PC-3 (cell line): Measurements from ENCODE around the gene PPFIA1. TPM values are rescaled to one million over a fixed set of nuclear protein-coding genes. Genes with fewer than 3 reads are reported as not detected.

Experiments used
- ATAC-seq: fragments of 200-7000 bp; cut with Tn5 transposase; 2 replicates; pipeline ENCODE4 v1.9.1; 2020; ENCODE audit warnings: mild to moderate bottlenecking, moderate library complexity
- BruUV-seq: library from RNA; stranded (reverse); fragments of 400-500 nt; replicated peaks from 2 replicates; lab custom pipeline; 2021; lab: Mats Ljungman, UMichigan
- CTCF ChIA-PET: fragments of 300-600 bp; sonication (Branson Sonifier 250); formaldehyde crosslinking; loops from one replicate; lab custom pipeline; 2022; ENCODE audit warnings: antibody characterized with exemption; lab: Charles Lee
- POLR2A ChIA-PET: fragments of 300-600 bp; sonication (Branson Sonifier 250); formaldehyde crosslinking; loops from one replicate; lab custom pipeline; 2022; ENCODE audit warnings: antibody characterized with exemption; ENCODE audit not compliant: unreplicated experiment; lab: Charles Lee
- DNase-seq: peaks from one replicate; pipeline ENCODE4 v3.0.0-alpha.2; 2015
- H2AFZ ChIP-seq: fragments of 300-600 bp; sonication (generic); 2 replicates; pipeline ENCODE4 v1.6.0; 2016; ENCODE audit warnings: antibody characterized with exemption, low read length
- H3F3A ChIP-seq: fragments of 300-600 bp; sonication (generic); one replicate; pipeline ENCODE4 v1.6.0; 2017; ENCODE audit warnings: antibody characterized with exemption, low read length, control low read depth, mild to moderate bottlenecking; ENCODE audit not compliant: unreplicated experiment
- H3K27ac ChIP-seq: fragments of 300-600 bp; sonication (generic); 2 replicates; pipeline ENCODE4 v1.5.1; 2016; ENCODE audit warnings: mild to moderate bottlenecking, low read length
- H3K27me3 ChIP-seq: fragments of 300-600 bp; sonication (generic); 2 replicates; pipeline ENCODE4 v1.6.1; 2016; ENCODE audit warnings: low read length, mixed read lengths
- H3K36me3 ChIP-seq: fragments of 300-600 bp; sonication (generic); 2 replicates; pipeline ENCODE4 v1.6.1; 2016; ENCODE audit warnings: low read depth, mixed run types, low read length, mixed read lengths
- H3K4me1 ChIP-seq: fragments of 300-600 bp; sonication (generic); 2 replicates; pipeline ENCODE4 v1.5.1; 2016; ENCODE audit warnings: low read length; ENCODE audit not compliant: insufficient read depth
- H3K4me2 ChIP-seq: fragments of 300-600 bp; sonication (generic); 2 replicates; pipeline ENCODE4 v1.6.0; 2016; ENCODE audit warnings: low read length
- H3K4me3 ChIP-seq: fragments of 300-600 bp; sonication (generic); 2 replicates; pipeline ENCODE4 v1.5.1; 2016; ENCODE audit warnings: mild to moderate bottlenecking, low read length, mixed read lengths
- H3K79me2 ChIP-seq: fragments of 300-600 bp; sonication (generic); 2 replicates; pipeline ENCODE4 v1.6.1; 2017; ENCODE audit warnings: low read length, mixed read lengths
- H3K9ac ChIP-seq: fragments of 300-600 bp; sonication (generic); 2 replicates; pipeline ENCODE4 v1.6.0; 2016; ENCODE audit warnings: mild to moderate bottlenecking, low read length
- H3K9me2 ChIP-seq: fragments of 300-600 bp; sonication (generic); replicated peaks from 2 replicates; pipeline ENCODE4 v1.6.1; 2016; ENCODE audit warnings: mixed run types, low read length, mixed read lengths
- H3K9me3 ChIP-seq: fragments of 300-600 bp; sonication (generic); 2 replicates; pipeline ENCODE4 v1.6.1; 2016; ENCODE audit warnings: low read length, mixed read lengths
- H4K20me1 ChIP-seq: fragments of 300-600 bp; sonication (generic); 2 replicates; pipeline ENCODE4 v1.6.1; 2016; ENCODE audit warnings: low read length, mixed read lengths
- CTCF ChIP-seq: fragments of 300-600 bp; sonication (generic); conservative IDR thresholded peaks from 2 replicates; pipeline ENCODE4 v1.5.1; 2017; ENCODE audit warnings: antibody characterized with exemption, low read depth, mild to moderate bottlenecking, low read length
- EZH2 ChIP-seq: fragments of 300-600 bp; sonication (generic); IDR thresholded peaks from one replicate; pipeline ENCODE4 v1.6.1; 2017; ENCODE audit warnings: antibody characterized with exemption, mild to moderate bottlenecking, low read length; ENCODE audit not compliant: unreplicated experiment
- EZH2phosphoT487 ChIP-seq: fragments of 300-600 bp; sonication (generic); IDR thresholded peaks from 2 replicates; pipeline ENCODE4 v1.6.1; 2018; ENCODE audit warnings: mild to moderate bottlenecking, antibody characterized with exemption, low read length, borderline replicate concordance
- intact Hi-C: fragments of 100-400 bp; cut with micrococcal nuclease; formaldehyde crosslinking; loops from 2 replicates; pipeline ENCODE4 v1.9.0; 2023
- total RNA-seq: library from RNA; depleted of rRNA; stranded (reverse); fragments of >200 nt; gene quantifications from 2 replicates; pipeline ENCODE4 v1.2.3, GENCODE V29; 2014

Gene PPFIA1
- total RNA-seq, 1 experiment from 2014 or later = 57.5 TPM

GRCh38 chr11:70302419-70302752 is 31.9 kb downstream of the PPFIA1 start:
- ATAC-seq = no peak
- Histone ChIP-seq H2AFZ (no peak overlapping the region), H3K27me3 (no peaks in the 10 kb centered on the region), H3K4me2 (no peak overlapping the region), H3K27ac (no peak overlapping the region), H3K79me2 (peaks cover 79% of the 10 kb centered on the region), H3F3A (peaks cover 22% of the 10 kb centered on the region), H3K9me2 (no peaks in the 10 kb centered on the region), H3K9me3 (no peaks in the 10 kb centered on the region), H3K36me3 (peaks cover 15% of the 10 kb centered on the region), H3K4me3 (no peak overlapping the region), H3K9ac (no peak overlapping the region), H3K4me1 (peaks cover 48% of the 10 kb centered on the region), H4K20me1 (no peaks in the 10 kb centered on the region; the same call in 1 of the 2 replicates)
- intact Hi-C loops = no loop called here
- CTCF ChIA-PET = no interaction called here
- no TSS peak for BruUV-seq
- TF ChIP-seq EZH2 (no peak), EZH2phosphoT487 (no peak), CTCF (no peak)
- POLR2A ChIA-PET = no interaction called here
- no peak for DNase-seq

DNA sequence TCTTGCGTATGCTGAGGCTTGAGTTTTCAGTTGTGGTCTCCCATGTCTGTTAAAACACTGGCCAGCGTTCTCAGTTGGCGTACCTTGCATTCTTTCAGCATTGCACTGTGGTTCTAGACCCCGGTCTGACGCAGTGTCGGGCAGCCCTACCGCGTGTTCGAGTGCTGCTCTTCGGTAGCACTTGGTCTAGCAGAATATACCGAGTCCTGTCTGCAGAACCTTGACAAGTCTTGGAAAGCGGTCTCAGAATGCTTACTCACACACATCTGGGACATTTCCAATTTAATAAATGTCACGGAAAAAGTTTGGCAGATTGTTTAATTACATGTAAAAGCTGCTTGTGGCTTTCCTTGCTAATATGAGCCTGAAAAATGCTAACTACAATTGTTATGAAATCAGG is 32.6 kb downstream of the PPFIA1 start:
- ChIA-PET POLR2A (no interaction called here), CTCF (no interaction called here)
- intact Hi-C loops = no loop called here
- Histone ChIP-seq H3K4me2 (no peak overlapping the region), H3K4me1 (peaks cover 46% of the 10 kb centered on the region), H3F3A (peaks cover 24% of the 10 kb centered on the region), H3K27me3 (no peaks in the 10 kb centered on the region), H3K9me2 (no peaks in the 10 kb centered on the region), H4K20me1 (no peaks in the 10 kb centered on the region; the same call in 1 of the 2 replicates), H3K27ac (no peak overlapping the region), H3K36me3 (peaks cover 18% of the 10 kb centered on the region), H3K9ac (no peak overlapping the region), H3K4me3 (no peak overlapping the region), H3K9me3 (no peaks in the 10 kb centered on the region), H3K79me2 (peaks cover 80% of the 10 kb centered on the region), H2AFZ (no peak overlapping the region)
- no peak for ATAC-seq
- no TSS peak for BruUV-seq
- TF ChIP-seq CTCF = no peak
- no peak for TF ChIP-seq EZH2phosphoT487
- no peak for TF ChIP-seq EZH2
- DNase-seq = peak; percentile 44

GRCh38 chr11:70304208-70304603 is 33.7 kb downstream of the PPFIA1 start:
- Histone ChIP-seq H3K27me3 (no peaks in the 10 kb centered on the region), H3K27ac (0 out of 2 replicates have a peak overlapping the region, but pooled peaks have one; percentile 69), H2AFZ (no peak overlapping the region), H3K9me3 (no peaks in the 10 kb centered on the region), H3K9me2 (no peaks in the 10 kb centered on the region), H3F3A (peaks cover 24% of the 10 kb centered on the region), H3K9ac (no peak overlapping the region), H4K20me1 (no peaks in the 10 kb centered on the region; the same call in 1 of the 2 replicates), H3K4me2 (no peak overlapping the region), H3K4me1 (peaks cover 35% of the 10 kb centered on the region), H3K79me2 (peaks cover 80% of the 10 kb centered on the region), H3K36me3 (peaks cover 24% of the 10 kb centered on the region), H3K4me3 (no peak overlapping the region)
- ChIA-PET POLR2A (no interaction called here), CTCF (no interaction called here)
- DNase-seq (no peak), ATAC-seq (no peak)
- BruUV-seq = no TSS peak
- TF ChIP-seq EZH2 (no peak), CTCF (no peak), EZH2phosphoT487 (no peak)
- intact Hi-C loops = no loop called here
